Measurements from ENCODE around the gene NCAPD2. TPM values are rescaled to one million over a fixed set of nuclear protein-coding genes. Genes with fewer than 3 reads are reported as not detected.

Gene NCAPD2
- total RNA-seq, 2 donors from 2014 or later: 19.9 to 26.7 TPM

GRCh38 chr12:6560501-6561205 lies 66.8 kb downstream of the NCAPD2 start:
- Histone ChIP-seq H3K36me3 (peaks cover 39% of the 10 kb centered on the region), H3K4me1 (ENCODE audit: control insufficient read depth in 1 of 2, low read depth in 2 of 2) (peaks cover 0 to 7% of the 10 kb centered on the region in 2 donors), H3K9me3 (no peaks in the 10 kb centered on the region), H3K27ac (no peak overlapping the region), H3K27me3 (replicated peaks; ENCODE audit: insufficient read depth) (no peaks in the 10 kb centered on the region), H3K4me3 (no peak overlapping the region)
- TF ChIP-seq CTCF (IDR thresholded peaks at IDR 0.05): no peak
- DNase-seq (ENCODE audit: low spot score) (no peak), ATAC-seq (ENCODE audit: insufficient number of reproducible peaks, low FRiP score, low read depth) (no peak)

GRCh38 chr12:6562881-6563280 lies 69.0 kb downstream of the NCAPD2 start:
- Histone ChIP-seq H3K4me1 (ENCODE audit: control insufficient read depth in 1 of 2, low read depth in 2 of 2) (peaks cover 7 to 12% of the 10 kb centered on the region in 2 donors), H3K27ac (no peak overlapping the region), H3K9me3 (no peaks in the 10 kb centered on the region), H3K4me3 (no peak overlapping the region), H3K27me3 (replicated peaks; ENCODE audit: insufficient read depth) (no peaks in the 10 kb centered on the region), H3K36me3 (peaks cover 36% of the 10 kb centered on the region)
- no peak for ATAC-seq (ENCODE audit: insufficient number of reproducible peaks, low FRiP score, low read depth)
- DNase-seq (ENCODE audit: low spot score): no peak
- TF ChIP-seq CTCF (IDR thresholded peaks at IDR 0.05): no peak

- peak; percentile 75 for TF ChIP-seq CTCF (IDR thresholded peaks at IDR 0.05)
- Histone ChIP-seq H3K36me3 (peaks cover 36% of the 10 kb centered on the region), H3K27ac (no peak overlapping the region), H3K4me3 (no peak overlapping the region), H3K27me3 (replicated peaks; ENCODE audit: insufficient read depth) (no peaks in the 10 kb centered on the region), H3K4me1 (ENCODE audit: control insufficient read depth in 1 of 2, low read depth in 2 of 2) (peaks cover 7 to 13% of the 10 kb centered on the region in 2 donors), H3K9me3 (no peaks in the 10 kb centered on the region)
- ATAC-seq (ENCODE audit: insufficient number of reproducible peaks, low FRiP score, low read depth) (no peak), DNase-seq (ENCODE audit: low spot score) (no peak)
Measured at GRCh38 chr12:6563448-6564050, 69.6 kb downstream of the NCAPD2 start.

- DNase-seq (ENCODE audit: low spot score) (no peak), ATAC-seq (ENCODE audit: insufficient number of reproducible peaks, low FRiP score, low read depth) (no peak)
- Histone ChIP-seq H3K27me3 (replicated peaks; ENCODE audit: insufficient read depth) (no peaks in the 10 kb centered on the region), H3K36me3 (peaks cover 25% of the 10 kb centered on the region), H3K9me3 (no peaks in the 10 kb centered on the region), H3K27ac (peak overlapping the region in 1 of 2 donors; percentile 88), H3K4me3 (peak overlapping the region; percentile 80), H3K4me1 (ENCODE audit: control insufficient read depth in 1 of 2, low read depth in 2 of 2) (peaks cover 10 to 18% of the 10 kb centered on the region in 2 donors)
- TF ChIP-seq CTCF (IDR thresholded peaks at IDR 0.05): no peak
Measured at GRCh38 chr12:6567112-6567670, 73.3 kb downstream of the NCAPD2 start.

- H3K27me3 ChIP-seq (replicated peaks; ENCODE audit: insufficient read depth): no peaks in the 10 kb centered on the region
- no peaks in the 10 kb centered on the region for H3K9me3 ChIP-seq
- peaks cover 33% of the 10 kb centered on the region for H3K36me3 ChIP-seq
- TF ChIP-seq CTCF (IDR thresholded peaks at IDR 0.05): no peak
- H3K4me1 ChIP-seq (ENCODE audit: control insufficient read depth in 1 of 2, low read depth in 2 of 2): peaks cover 10 to 18% of the 10 kb centered on the region in 2 donors
- DNase-seq (ENCODE audit: low spot score) (no peak), ATAC-seq (ENCODE audit: insufficient number of reproducible peaks, low FRiP score, low read depth) (no peak)
- no peak overlapping the region for H3K4me3 ChIP-seq
- H3K27ac ChIP-seq: no peak overlapping the region
Measured at GRCh38 chr12:6569312-6569711, 75.4 kb downstream of the NCAPD2 start.
